Cardiac fibroblast (primary cell): ENCODE measurements around the gene SLC6A6.

Experiments used
- DNase-seq, 2 donors: peaks; one replicate each; pipeline versions ENCODE4 v3.0.0 to v3.0.0-alpha.2; 2010; ENCODE audit warnings: low read depth in 2 of 2
- H3K4me3 ChIP-seq, 2 donors: replicated peaks in 1 of 2; 1 replicate in 1 of 2; 2 replicates in 1 of 2; pipeline ENCODE4 v1.5.1; 2011; ENCODE audit warnings: low read depth in 2 of 2, low read length in 2 of 2, mild to moderate bottlenecking in 2 of 2, moderate library complexity in 1 of 2
- CTCF ChIP-seq: IDR thresholded peaks from one replicate; pipeline ENCODE4 v1.5.1; 2011; ENCODE audit warnings: low read depth, mild to moderate bottlenecking, low read length, inconsistent platforms

Gene SLC6A6

GRCh38 chr3:14414846-14415464, 12.5 kb downstream of the SLC6A6 start:
- H3K4me3 ChIP-seq, result no peak overlapping the region

DNA sequence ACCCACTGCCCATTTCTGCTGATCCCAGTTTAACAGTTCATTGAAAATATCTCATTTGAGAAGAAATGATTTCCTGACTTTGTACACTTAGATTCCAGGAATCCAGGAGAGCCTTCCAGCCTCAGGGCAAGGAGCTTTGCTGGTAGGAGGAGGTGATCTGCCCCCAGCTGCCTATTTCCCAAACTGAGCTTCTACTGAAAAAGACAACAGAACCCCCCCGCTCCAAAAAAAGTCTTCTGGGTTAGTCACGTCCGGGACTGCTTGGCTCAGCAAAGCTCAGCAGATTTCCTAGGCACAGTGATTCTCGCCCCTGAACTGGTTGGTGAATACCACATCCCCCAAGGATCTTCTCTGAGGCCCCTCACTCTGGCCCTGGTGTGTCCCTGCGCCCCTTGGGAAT, 13.1 kb downstream of the SLC6A6 start:
- H3K4me3 ChIP-seq, result no peak overlapping the region
- DNase-seq, result peak; percentile 51 to 54
- no peak for TF ChIP-seq CTCF

More at GRCh38 chr3:14414846-14415464, 12.5 kb downstream of the SLC6A6 start:
- no peak for TF ChIP-seq CTCF
- no peak for DNase-seq

DNA sequence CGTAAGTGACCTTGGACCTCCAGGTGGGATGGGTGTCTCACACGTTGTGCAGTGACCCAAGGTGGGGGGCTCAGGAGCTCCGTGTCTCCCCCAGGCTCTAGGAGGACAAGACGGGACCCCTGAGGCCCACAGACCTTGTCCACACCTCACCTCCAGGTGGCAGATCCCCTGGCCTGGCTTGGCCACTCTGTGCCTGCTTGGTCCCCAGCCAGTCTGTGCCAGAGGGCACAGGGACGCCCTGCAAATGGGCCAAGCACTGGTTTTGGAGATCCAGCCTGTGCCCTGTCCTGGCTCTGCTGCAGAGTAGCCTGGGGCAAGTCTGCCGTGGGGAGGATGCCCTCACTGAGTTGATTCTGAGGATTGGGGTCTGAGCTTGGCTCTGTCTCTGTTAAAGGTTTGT, 14.0 kb downstream of the SLC6A6 start:
- no peak for DNase-seq
- TF ChIP-seq CTCF, result no peak
- H3K4me3 ChIP-seq, result no peak overlapping the region

GRCh38 chr3:14418296-14419250, 16.2 kb downstream of the SLC6A6 start:
- TF ChIP-seq CTCF, result no peak
- H3K4me3 ChIP-seq, result no peak overlapping the region
- DNase-seq, result no peak

GRCh38 chr3:14422016-14422963, 19.9 kb downstream of the SLC6A6 start:
- no peak for TF ChIP-seq CTCF
- H3K4me3 ChIP-seq, result no peak overlapping the region
- no peak for DNase-seq

GRCh38 chr3:14423197-14423743, 20.9 kb downstream of the SLC6A6 start:
- DNase-seq, result peak in 1 of 2 donors; percentile 26
- TF ChIP-seq CTCF, result no peak
- no peak overlapping the region for H3K4me3 ChIP-seq
